DOHH2 (cell line): ENCODE data around the gene ZFAND2B.

Experiments
- EZH2phosphoT487 ChIP-seq: fragments of 200-600 bp; sonication (generic); IDR thresholded peaks from 2 replicates; pipeline ENCODE4 v1.6.1; 2017; ENCODE audit warnings: borderline replicate concordance, mild to moderate bottlenecking, antibody characterized with exemption, low read length, moderate library complexity, mixed read lengths
- TF ChIP-seq, protein P1 (sequence below): fragments of 200-600 bp; sonication (generic); IDR thresholded peaks from one replicate; pipeline ENCODE4 v1.5.1; 2014; ENCODE audit warnings: antibody characterized with exemption, mild to moderate bottlenecking, low read depth, low read length; ENCODE audit not compliant: poor library complexity, severe bottlenecking

DNA sequence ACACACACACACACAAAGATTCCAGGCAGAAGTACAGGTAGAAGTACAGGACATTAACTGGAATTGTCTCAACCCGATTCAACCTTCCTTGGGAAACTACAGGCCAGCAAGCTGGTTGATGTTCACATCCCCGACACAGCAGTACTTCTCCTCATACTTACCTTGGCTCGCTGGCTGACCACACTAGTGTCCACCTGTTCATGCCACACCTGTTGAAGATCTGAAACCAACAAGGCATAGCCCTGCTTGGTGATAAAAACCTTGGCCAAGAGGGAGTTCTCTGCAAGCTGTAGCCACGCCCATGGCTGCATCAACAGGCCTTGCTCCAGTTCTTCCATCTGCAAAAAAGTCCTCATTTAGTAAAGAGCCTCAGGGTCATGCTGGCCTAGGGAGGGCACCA, 48.6 kb upstream of the ZFAND2B start:
- TF ChIP-seq, protein P1, sequence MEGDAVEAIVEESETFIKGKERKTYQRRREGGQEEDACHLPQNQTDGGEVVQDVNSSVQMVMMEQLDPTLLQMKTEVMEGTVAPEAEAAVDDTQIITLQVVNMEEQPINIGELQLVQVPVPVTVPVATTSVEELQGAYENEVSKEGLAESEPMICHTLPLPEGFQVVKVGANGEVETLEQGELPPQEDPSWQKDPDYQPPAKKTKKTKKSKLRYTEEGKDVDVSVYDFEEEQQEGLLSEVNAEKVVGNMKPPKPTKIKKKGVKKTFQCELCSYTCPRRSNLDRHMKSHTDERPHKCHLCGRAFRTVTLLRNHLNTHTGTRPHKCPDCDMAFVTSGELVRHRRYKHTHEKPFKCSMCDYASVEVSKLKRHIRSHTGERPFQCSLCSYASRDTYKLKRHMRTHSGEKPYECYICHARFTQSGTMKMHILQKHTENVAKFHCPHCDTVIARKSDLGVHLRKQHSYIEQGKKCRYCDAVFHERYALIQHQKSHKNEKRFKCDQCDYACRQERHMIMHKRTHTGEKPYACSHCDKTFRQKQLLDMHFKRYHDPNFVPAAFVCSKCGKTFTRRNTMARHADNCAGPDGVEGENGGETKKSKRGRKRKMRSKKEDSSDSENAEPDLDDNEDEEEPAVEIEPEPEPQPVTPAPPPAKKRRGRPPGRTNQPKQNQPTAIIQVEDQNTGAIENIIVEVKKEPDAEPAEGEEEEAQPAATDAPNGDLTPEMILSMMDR = no peak
- no peak for TF ChIP-seq EZH2phosphoT487
